GM21737 (cell line): Measurements from ENCODE around the gene DPAGT1.

Source experiments
- ATAC-seq: cut with Tn5 transposase; IDR thresholded peaks from one replicate; pipeline ENCODE4 v1.9.1; 2021; ENCODE audit warnings: mild to moderate bottlenecking, moderate library complexity; ENCODE audit not compliant: unreplicated experiment

The DPAGT1 gene

GRCh38 chr11:119095066-119095880, 6.4 kb downstream of the DPAGT1 start:
- ATAC-seq: peak; percentile 73

DNA sequence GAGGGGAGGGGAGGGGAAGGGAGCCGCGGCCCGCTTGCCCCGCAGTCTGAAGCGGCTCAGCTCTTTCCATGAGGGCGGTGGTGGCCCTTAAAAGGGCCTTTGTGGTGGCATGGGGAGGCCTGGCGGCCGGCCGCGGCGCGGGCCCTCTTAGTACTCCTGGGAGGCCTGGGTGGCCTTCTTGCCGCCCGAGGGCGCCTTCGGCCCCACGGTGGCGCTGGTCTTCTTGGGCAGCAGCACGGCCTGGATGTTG, 6.9 kb downstream of the DPAGT1 start:
- peak; percentile 37 for ATAC-seq

DNA sequence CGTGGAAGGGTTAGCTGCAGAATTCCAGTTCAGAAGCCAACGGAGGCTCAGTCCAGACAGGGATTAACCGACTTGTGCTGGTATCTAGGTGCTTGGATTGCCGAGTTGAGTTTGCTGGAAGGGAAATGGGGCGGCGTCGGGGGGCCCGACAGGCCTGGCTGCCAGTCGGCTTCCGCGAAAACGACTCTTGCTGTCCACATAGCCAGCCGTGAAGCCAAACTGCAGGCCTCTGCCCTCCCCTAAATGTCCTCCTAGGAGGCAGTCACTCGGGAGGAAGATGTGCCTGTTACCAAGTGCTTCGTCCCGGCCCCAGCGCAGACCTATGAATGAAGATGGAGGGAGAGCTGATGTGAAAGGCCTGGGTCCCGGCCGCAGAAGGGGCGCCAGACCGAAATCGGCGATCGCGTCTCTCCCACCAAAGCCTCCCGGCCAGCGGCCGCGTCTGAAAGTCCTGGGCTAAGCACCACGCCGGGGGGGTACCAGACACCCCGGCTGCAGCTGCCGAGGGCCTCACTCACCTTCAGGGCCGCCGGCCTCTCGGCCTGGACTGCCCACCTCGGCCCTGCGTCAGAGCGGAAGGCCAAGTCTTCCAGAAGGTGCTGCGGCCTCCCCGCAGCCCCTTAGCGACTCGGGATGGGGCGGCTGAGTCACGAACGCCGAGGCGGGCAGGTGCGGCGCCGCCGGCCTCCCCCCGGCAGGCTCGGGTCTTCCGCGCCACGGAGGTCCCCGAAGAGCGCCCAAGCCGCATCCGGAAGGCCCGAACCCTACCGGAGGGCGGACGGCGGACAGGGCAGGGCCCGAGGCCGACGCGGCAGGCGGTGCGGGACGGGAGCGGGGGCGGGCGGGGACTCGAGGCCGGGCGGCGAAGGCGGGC, 7.5 kb downstream of the DPAGT1 start:
- ATAC-seq: peak; percentile 12

GRCh38 chr11:119092880-119093842, 8.5 kb downstream of the DPAGT1 start:
- no peak for ATAC-seq

DNA sequence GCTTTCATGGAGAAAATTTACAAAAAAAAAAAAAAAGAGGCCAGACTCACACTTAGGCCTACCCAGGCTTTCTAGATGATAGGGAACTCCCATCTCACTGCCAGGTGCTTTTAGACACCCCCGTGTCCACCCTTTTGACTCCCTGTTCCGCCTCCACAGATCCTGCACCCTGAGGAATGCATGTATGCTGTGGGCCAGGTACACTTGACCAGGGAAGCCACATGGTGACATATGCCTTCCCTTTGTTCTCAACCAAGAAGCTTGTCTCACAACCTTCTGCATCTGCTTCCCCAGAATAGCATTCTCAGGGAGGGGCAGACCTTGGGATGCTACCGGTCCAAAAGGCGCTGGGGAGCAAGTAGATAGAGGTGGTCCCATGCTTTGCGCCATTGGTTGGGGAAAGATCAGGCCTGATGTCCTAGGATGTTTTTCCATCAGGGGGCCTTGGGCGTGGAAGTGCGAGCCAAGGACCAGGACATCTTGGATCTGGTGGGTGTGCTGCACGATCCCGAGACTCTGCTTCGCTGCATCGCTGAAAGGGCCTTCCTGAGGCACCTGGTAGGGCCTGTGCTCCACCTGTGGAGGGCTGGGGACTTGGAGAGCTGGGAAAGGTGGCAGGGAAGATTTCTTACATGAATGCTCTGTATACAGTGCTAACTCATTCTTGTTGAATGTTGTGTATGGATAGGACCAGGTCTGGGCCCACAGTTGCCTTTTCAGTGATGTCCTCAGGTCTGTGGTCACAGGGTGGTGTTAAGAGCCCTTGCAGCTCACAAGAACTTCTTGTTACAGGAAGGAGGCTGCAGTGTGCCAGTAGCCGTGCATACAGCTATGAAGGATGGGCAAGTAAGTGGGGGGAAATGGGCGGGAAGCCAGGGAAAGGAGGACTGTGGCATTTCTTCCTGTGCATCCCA, 9.4 kb downstream of the DPAGT1 start:
- ATAC-seq: no peak

- no peak for ATAC-seq
These were observed 10.5 kb downstream of the DPAGT1 start for GRCh38 chr11:119091178-119091577.

DNA sequence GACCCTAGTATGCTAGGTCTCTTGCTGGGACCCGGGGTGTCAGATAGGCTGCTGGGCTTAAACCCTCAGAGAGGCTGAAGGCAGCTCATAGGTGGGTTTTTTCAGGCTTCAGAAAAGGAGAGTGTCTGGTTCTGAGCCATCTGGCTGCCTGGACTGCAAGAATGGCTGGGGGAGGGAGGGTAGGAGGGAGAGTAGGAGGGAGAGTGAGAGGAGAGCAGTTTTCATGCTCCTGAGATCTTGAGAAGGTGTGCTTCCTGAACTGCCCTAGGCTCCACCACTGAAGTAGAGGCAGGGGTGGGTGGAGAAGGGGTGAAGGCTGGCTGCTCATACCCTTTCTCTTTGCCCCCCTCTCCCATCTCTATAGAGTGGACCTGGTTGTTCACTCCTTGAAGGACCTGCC, 12.3 kb downstream of the DPAGT1 start:
- ATAC-seq: no peak

- no peak for ATAC-seq
These were observed 13.2 kb downstream of the DPAGT1 start for GRCh38 chr11:119088406-119088805.

DNA sequence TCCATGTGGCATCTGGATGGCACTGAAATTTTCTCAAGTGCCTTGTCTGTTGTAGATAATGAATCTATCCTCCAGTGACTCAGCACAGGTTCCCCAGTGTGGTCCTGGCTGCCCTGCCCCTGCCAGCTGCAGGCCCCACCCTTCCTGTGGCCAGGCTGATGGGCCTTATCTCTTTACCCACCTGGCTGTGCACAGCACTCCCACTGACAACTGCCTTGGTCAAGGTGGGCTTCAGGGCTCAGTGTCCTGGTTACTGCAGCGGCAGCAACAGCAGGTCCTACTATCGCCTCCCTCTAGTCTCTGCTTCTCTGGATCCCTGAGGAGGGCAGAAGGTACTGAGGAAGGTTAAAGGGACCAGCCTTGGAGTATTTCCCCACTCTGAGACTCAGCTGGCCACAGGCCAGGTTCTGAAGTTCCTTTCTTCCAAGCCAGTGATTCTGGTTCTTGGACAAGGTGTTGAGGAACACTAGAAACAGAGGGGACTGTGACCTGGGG, 13.9 kb downstream of the DPAGT1 start:
- no peak for ATAC-seq

DNA sequence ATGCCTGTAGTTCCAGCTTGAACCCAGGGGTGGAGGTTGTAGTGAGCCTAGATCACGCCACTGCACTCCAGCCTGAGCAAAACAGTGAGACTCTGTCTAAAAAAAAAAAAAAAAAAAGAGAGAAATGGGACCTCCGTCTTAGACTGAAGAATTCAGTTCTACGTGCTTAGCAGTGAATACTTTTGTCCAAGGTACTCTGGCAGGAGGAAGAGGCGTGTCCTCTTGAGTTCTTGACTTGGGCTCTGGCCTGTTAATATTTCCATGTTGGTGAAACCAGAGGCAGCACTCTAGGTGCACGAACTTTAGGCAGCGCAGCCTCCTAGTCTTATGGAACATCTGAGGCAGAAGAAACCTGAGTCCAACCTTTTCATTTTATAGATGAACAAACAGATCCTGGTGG, 14.5 kb downstream of the DPAGT1 start:
- no peak for ATAC-seq

DNA sequence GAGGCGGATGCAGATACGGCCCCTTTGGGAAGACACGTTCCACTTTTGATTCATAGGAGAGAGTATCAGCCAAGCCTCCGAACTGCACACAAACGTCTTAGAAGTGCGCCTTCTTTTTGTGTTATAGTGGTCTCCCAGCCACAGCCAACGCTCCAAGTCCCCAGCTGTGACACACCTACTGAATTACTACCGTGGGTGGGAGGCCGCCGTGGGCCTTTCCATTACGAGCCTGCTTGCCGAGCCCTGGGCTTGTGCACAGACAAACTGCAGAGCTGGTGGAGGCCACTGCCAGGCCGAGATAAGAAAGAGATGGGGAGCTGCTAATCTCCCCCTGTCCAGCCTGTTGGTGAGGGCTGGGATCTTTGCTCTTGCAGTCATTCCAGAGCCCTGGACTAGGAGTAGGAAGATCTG, 16.2 kb downstream of the DPAGT1 start:
- ATAC-seq: peak; percentile 14

DNA sequence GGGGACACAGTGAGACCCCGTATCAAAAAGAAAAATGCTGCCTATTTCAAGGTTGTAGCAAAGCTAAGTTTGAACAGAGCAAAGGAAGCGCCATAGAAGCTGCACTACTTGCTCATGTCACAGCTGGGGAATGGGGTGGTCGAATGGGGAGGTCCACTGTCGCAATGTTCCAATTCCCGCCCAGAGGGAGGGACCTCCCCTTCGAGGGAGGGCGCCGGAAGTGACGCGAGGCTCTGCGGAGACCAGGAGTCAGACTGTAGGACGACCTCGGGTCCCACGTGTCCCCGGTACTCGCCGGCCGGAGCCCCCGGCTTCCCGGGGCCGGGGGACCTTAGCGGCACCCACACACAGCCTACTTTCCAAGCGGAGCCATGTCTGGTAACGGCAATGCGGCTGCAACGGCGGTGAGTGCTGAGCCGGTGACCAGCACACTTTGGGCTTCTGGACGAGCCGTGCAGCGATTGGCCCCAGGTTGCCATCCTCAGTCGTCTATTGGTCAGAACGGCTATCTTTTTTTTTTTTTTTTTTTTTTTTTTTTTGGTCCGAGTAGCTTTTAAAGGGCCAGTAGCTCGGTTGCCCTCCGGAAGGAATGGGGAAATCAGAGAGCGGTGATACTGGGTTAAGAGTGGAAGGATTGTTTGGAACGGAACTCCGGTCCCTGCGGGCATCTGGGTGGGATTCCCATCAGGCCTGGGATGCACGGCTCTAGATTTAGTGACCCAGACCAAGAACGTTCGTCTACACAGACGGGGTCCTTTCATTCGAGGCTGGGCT, 16.8 kb downstream of the DPAGT1 start, which contains the start of gene HMBS:
TSS of gene HMBS (plus strand) at position 219 of the 774 bp plus-strand sequence. CDS start at position 372, 153 bp downstream.
- ATAC-seq: peak; percentile 80

GRCh38 chr11:119081682-119082260, 19.9 kb downstream of the DPAGT1 start:
- ATAC-seq: no peak

DNA sequence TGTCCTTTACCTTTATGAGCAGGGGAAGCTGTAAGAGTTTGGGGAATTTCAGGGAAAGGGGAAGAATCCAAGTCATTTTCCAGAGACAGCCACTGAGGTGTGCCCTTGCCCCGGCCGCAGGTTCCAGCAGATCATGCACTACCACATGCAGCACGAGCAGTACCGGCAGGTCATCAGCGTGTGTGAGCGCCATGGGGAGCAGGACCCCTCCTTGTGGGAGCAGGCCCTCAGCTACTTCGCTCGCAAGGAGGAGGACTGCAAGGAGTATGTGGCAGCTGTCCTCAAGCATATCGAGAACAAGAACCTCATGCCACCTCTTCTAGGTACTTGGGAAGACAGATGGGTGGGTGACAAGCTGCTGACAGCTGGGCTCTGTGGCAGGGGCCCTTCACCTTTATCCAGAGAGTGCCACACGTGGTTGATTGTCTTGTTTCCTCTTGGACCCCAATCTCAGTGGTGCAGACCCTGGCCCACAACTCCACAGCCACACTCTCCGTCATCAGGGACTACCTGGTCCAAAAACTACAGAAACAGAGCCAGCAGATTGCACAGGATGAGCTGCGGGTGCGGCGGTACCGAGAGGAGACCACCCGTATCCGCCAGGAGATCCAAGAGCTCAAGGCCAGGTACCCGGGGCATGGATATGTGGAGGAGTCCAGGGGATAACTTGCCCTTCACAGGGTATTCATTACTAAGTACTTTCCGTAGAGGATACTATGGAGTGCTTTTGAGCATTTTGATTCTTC, 22.8 kb downstream of the DPAGT1 start:
- no peak for ATAC-seq

- ATAC-seq: no peak
These were observed 23.8 kb downstream of the DPAGT1 start for GRCh38 chr11:119077839-119078238.

- ATAC-seq: peak; percentile 89
These were observed 34.1 kb downstream of the DPAGT1 start, which contains the start of gene VPS11 for GRCh38 chr11:119067371-119068222. Gene VPS11 (plus strand): TSS chr11:119067818. CDS start chr11:119067824, 6 bp downstream.

GRCh38 chr11:119065369-119065768, 36.3 kb downstream of the DPAGT1 start:
- ATAC-seq: no peak
